ENCODE measurements around the gene DIPK1C. TPM values are rescaled to one million over a fixed set of nuclear protein-coding genes. Genes with fewer than 3 reads are reported as not detected.

DIPK1C gene
- total and polyA plus RNA-seq, 9 of the 15 experiments (the other 6 are each of a cell fraction or from before 2014, with no cell fraction given): 0.04 to 0.32 (median 0.15) TPM; not detected in 2

GRCh38 chr18:74489676-74490075 lies 32.6 kb upstream of the DIPK1C start:
- no peak for DNase-seq (ENCODE audit: extremely low read depth in 1 of 4, low spot score in 3 of 4)
- no peak for ATAC-seq
- TF ChIP-seq HMGXB4 (CRISPR knock-in tag; IDR thresholded peaks at IDR 0.05) (no peak), CTBP1 (IDR thresholded peaks at IDR 0.05; ENCODE audit: borderline replicate concordance) (no peak), CCAR2 (IDR thresholded peaks at IDR 0.05; ENCODE audit: low read depth, low read length) (no peak)
- Histone ChIP-seq H4K20me1 (replicated peaks; ENCODE audit: control insufficient read depth, insufficient read depth, low read length) (no peaks in the 10 kb centered on the region), H3K36me3 (ENCODE audit: control insufficient read depth, insufficient read depth, low read length) (no peaks in the 10 kb centered on the region), H3K27me3 (ENCODE audit: control insufficient read depth in 2 of 2, insufficient read depth in 2 of 2, low read length in 2 of 2) (no peaks in the 10 kb centered on the region), H3K4me1 (replicated peaks in 1 of 2; ENCODE audit: control insufficient read depth in 2 of 2, insufficient read depth in 2 of 2, low read length in 2 of 2) (peaks cover 11 to 12% of the 10 kb centered on the region in 2 experiments; a peak in 3 of 5 replicates), H2AFZ (ENCODE audit: low read depth, low read length) (peak overlapping the region; percentile 85; the same call in 1 of the 2 replicates), H3K79me2 (ENCODE audit: control insufficient read depth, insufficient read depth, low read length) (no peaks in the 10 kb centered on the region), H3K9me1 (ENCODE audit: control insufficient read depth, insufficient read depth, low read length) (no peaks in the 10 kb centered on the region), H3K4me2 (ENCODE audit: insufficient read depth, low read length) (no peak overlapping the region), H3K27ac (ENCODE audit: extremely low read depth, low read depth, low read length) (no peak overlapping the region), H3K4me3 (no peak overlapping the region), H3K9ac (ENCODE audit: insufficient read depth in 1 of 2, low read depth in 2 of 2, low read length in 2 of 2) (no peak overlapping the region), H3K9me3 (replicated peaks; ENCODE audit: control insufficient read depth, insufficient read depth, low read depth, low read length) (no peaks in the 10 kb centered on the region)
- ChIA-PET POLR2A (no interaction called here), CTCF (ENCODE audit: low intra/inter-chr PET ratio) (no interaction called here)
- 38% methylated on average over 7 of the region's 7 CpGs for WGBS (ENCODE audit: insufficient coverage, low coverage, missing lambda C conversion rate)
- BruUV-seq (replicated peaks): no TSS peak
- in situ Hi-C loops (cut with MboI) (no loop called here), intact Hi-C loops (cut with micrococcal nuclease) (loop anchor here (5.0 kb wide), 1 partner anchor 292 kb away; no protein-coding TSS in a partner anchor)
- no peak for FAIRE-seq

GRCh38 chr18:74488864-74489263 lies 31.8 kb upstream of the DIPK1C start:
- BruUV-seq (replicated peaks): no TSS peak
- ATAC-seq: peak; percentile 82
- Histone ChIP-seq H3K36me3 (ENCODE audit: control insufficient read depth, insufficient read depth, low read length) (no peaks in the 10 kb centered on the region), H3K9me3 (replicated peaks; ENCODE audit: control insufficient read depth, insufficient read depth, low read depth, low read length) (no peaks in the 10 kb centered on the region), H3K9ac (ENCODE audit: insufficient read depth in 1 of 2, low read depth in 2 of 2, low read length in 2 of 2) (peak overlapping the region in 1 of 2 experiments; percentile 23; a peak in 2 of 4 replicates), H2AFZ (ENCODE audit: low read depth, low read length) (peak overlapping the region; percentile 85), H3K4me2 (ENCODE audit: insufficient read depth, low read length) (peak overlapping the region; percentile 70), H3K4me3 (no peak overlapping the region), H3K4me1 (replicated peaks in 1 of 2; ENCODE audit: control insufficient read depth in 2 of 2, insufficient read depth in 2 of 2, low read length in 2 of 2) (peaks cover 11 to 12% of the 10 kb centered on the region in 2 experiments; a peak in 3 of 5 replicates), H3K27me3 (ENCODE audit: control insufficient read depth in 2 of 2, insufficient read depth in 2 of 2, low read length in 2 of 2) (no peaks in the 10 kb centered on the region), H3K27ac (ENCODE audit: extremely low read depth, low read depth, low read length) (peak overlapping the region; percentile 62), H3K79me2 (ENCODE audit: control insufficient read depth, insufficient read depth, low read length) (no peaks in the 10 kb centered on the region), H4K20me1 (replicated peaks; ENCODE audit: control insufficient read depth, insufficient read depth, low read length) (no peaks in the 10 kb centered on the region), H3K9me1 (ENCODE audit: control insufficient read depth, insufficient read depth, low read length) (no peaks in the 10 kb centered on the region)
- 9% methylated on average over 8 of the region's 8 CpGs for whole genome bisulfite sequencing (ENCODE audit: insufficient coverage, low coverage, missing lambda C conversion rate)
- peak in 3 of 4 experiments; percentile 12 to 64 (median 42) for DNase-seq (ENCODE audit: extremely low read depth in 1 of 4, low spot score in 3 of 4)
- FAIRE-seq: peak; percentile 75
- in situ Hi-C loops (cut with MboI): no loop called here
- intact Hi-C loops (cut with micrococcal nuclease): no loop called here
- ChIA-PET POLR2A (no interaction called here), CTCF (ENCODE audit: low intra/inter-chr PET ratio) (no interaction called here)
- 0 out of 2 replicates have a peak, but pooled peaks have one; percentile 34 for TF ChIP-seq L3MBTL2 (IDR thresholded peaks at IDR 0.05)
- peak; percentile 72 for TF ChIP-seq ZEB2 (IDR thresholded peaks at IDR 0.05)
- TF ChIP-seq SMAD4 (CRISPR knock-in tag; conservative IDR thresholded peaks at IDR 0.05): 0 out of 2 replicates have a peak, but pooled peaks have one; percentile 23
- TF ChIP-seq HDAC6 (IDR thresholded peaks at IDR 0.05; ENCODE audit: low read depth, low read length): no peak
- no peak for TF ChIP-seq PBX2 (CRISPR knock-in tag; IDR thresholded peaks at IDR 0.05; ENCODE audit: low read depth)
- peak; percentile 72 for TF ChIP-seq PBX2 (tag; conservative IDR thresholded peaks at IDR 0.05; ENCODE audit: low read depth)
- no peak for TF ChIP-seq ZFX (CRISPR knock-in tag; IDR thresholded peaks at IDR 0.05)
- peak; percentile 65 for TF ChIP-seq ETV1 (tag; conservative IDR thresholded peaks at IDR 0.05; ENCODE audit: low read depth)
